Left cardiac atrium (tissue), 4 donors: ENCODE measurements around the gene TNFRSF6B. TPM values are rescaled to one million over a fixed set of nuclear protein-coding genes. Genes with fewer than 3 reads are reported as not detected.
A peak's percentile ranks its signal among the peaks of the same experiment; 100 is the strongest.

ENCODE experiments used
- ATAC-seq, 2 donors: fragments of 200-7000 bp; cut with Tn5 transposase; one replicate each; pipeline ENCODE4 v1.9.1; 2020; ENCODE audit warnings: mild to moderate bottlenecking in 2 of 2, moderate library complexity in 2 of 2
- DNase-seq: peaks from one replicate; pipeline ENCODE4 v3.0.0-alpha.2; 2020
- intact Hi-C, 2 donors: fragments of 100-400 bp; cut with DNase I; formaldehyde crosslinking; loops; one replicate each; pipeline versions ENCODE4 v1.14.1 to v1.15.1; 2022 to 2023
- total RNA-seq, 2 donors: library from RNA; stranded (reverse); fragmentation: NEBNext Ultra II Directional; extraction: Animal tissue kit (Norgen Biotek cat#: 25700); gene quantifications; one replicate each; pipeline ENCODE4 v1.2.1, GENCODE V29; 2021
- donor health status: DM: no; HTN: yes; CAD: no.
- donor health status: DM: no; HTN: yes; CAD: no; lungs with severe emphysema.
- donor health status: DM: yes; HTN: yes; CAD: no.
- donor health status: Dilated cardiomyopathy.

The TNFRSF6B gene
- total RNA-seq, 2 donors from 2014 or later: 1.4 to 10.1 TPM

GRCh38 chr20:63693083-63693732, 3.2 kb upstream of the TNFRSF6B start:
- intact Hi-C loops: no loop called here
- DNase-seq (peak; percentile 18), ATAC-seq (no peak)

- DNase-seq (no peak), ATAC-seq (no peak)
- intact Hi-C loops: no loop called here
These were observed 2.5 kb upstream of the TNFRSF6B start for GRCh38 chr20:63693733-63694583.

GRCh38 chr20:63694584-63695423, 1.6 kb upstream of the TNFRSF6B start:
- intact Hi-C loops: no loop called here
- no peak for DNase-seq
- no peak for ATAC-seq

GRCh38 chr20:63695424-63696305, 787 bp upstream of the TNFRSF6B start:
- DNase-seq (peak; percentile 64), ATAC-seq (peak; percentile 5 to 56)
- intact Hi-C loops: no loop called here

GRCh38 chr20:63696306-63696627, 185 bp upstream of the TNFRSF6B start:
- DNase-seq: no peak
- intact Hi-C loops: no loop called here
- ATAC-seq: peak; percentile 7 to 27

- intact Hi-C loops: no loop called here
- ATAC-seq (no peak), DNase-seq (no peak)
These were observed 960 bp downstream of the TNFRSF6B start for GRCh38 chr20:63697357-63697867.

- DNase-seq (no peak), ATAC-seq (no peak)
- intact Hi-C loops: no loop called here
These were observed 1.6 kb downstream of the TNFRSF6B start for GRCh38 chr20:63697868-63698545.

- ATAC-seq (peak; percentile 9 to 45), DNase-seq (peak; percentile 79)
- intact Hi-C loops: no loop called here
These were observed 2.5 kb downstream of the TNFRSF6B start for GRCh38 chr20:63698739-63699465.

- intact Hi-C loops: no loop called here
- ATAC-seq: no peak
- peak; percentile 31 for DNase-seq
These were observed 3.2 kb downstream of the TNFRSF6B start for GRCh38 chr20:63699466-63700198.

GRCh38 chr20:63700199-63701050, 4.0 kb downstream of the TNFRSF6B start:
- intact Hi-C loops: no loop called here
- peak; percentile 21 for DNase-seq
- ATAC-seq: no peak

- ATAC-seq (no peak), DNase-seq (no peak)
- intact Hi-C loops: no loop called here
These were observed 4.5 kb downstream of the TNFRSF6B start for GRCh38 chr20:63701051-63701328.

- intact Hi-C loops: no loop called here
These were observed 5.0 kb downstream of the TNFRSF6B start for GRCh38 chr20:63701329-63702035.

GRCh38 chr20:63702036-63702665, 5.7 kb downstream of the TNFRSF6B start:
- DNase-seq (peak; percentile 22), ATAC-seq (no peak)
- intact Hi-C loops: no loop called here

More at GRCh38 chr20:63701329-63702035, 5.0 kb downstream of the TNFRSF6B start:
- no peak for ATAC-seq
- peak; percentile 20 for DNase-seq

GRCh38 chr20:63702751-63703470, 6.5 kb downstream of the TNFRSF6B start:
- intact Hi-C loops: no loop called here
- ATAC-seq (no peak), DNase-seq (no peak)
